Endothelial cell (in vitro differentiated cells): ENCODE measurements around the gene CSRP1. TPM values are rescaled to one million over a fixed set of nuclear protein-coding genes. Genes with fewer than 3 reads are reported as not detected.

Experiments
- DNase-seq: peaks from one replicate; pipeline ENCODE4 v3.0.0; 2021; ENCODE audit warnings: low spot score
- H3K27ac Mint-ChIP-seq: one replicate; pipeline ENCODE4 v1.8.0; 2021; ENCODE audit warnings: mixed read lengths, inconsistent platforms; ENCODE audit not compliant: unreplicated experiment
- H3K27me3 Mint-ChIP-seq: one replicate; pipeline ENCODE4 v1.8.0; 2021; ENCODE audit warnings: mild to moderate bottlenecking, moderate library complexity, mixed read lengths, inconsistent platforms; ENCODE audit not compliant: unreplicated experiment
- H3K36me3 Mint-ChIP-seq: one replicate; pipeline ENCODE4 v1.8.0; 2021; ENCODE audit warnings: mild to moderate bottlenecking, low read depth, mixed read lengths, inconsistent platforms; ENCODE audit not compliant: unreplicated experiment
- H3K4me1 Mint-ChIP-seq: one replicate; pipeline ENCODE4 v1.8.0; 2021; ENCODE audit warnings: mild to moderate bottlenecking, mixed read lengths, inconsistent platforms; ENCODE audit not compliant: unreplicated experiment
- H3K4me3 Mint-ChIP-seq: one replicate; pipeline ENCODE4 v1.8.0; 2021; ENCODE audit warnings: mild to moderate bottlenecking, mixed read lengths, inconsistent platforms; ENCODE audit not compliant: unreplicated experiment
- H3K9me3 Mint-ChIP-seq: one replicate; pipeline ENCODE4 v1.8.0; 2021; ENCODE audit warnings: mixed read lengths, inconsistent platforms; ENCODE audit not compliant: unreplicated experiment
- CTCF ChIP-seq: fragments of 200-600 bp; sonication (generic); IDR thresholded peaks from one replicate; pipeline ENCODE4 v1.5.0; 2021; ENCODE audit warnings: antibody characterized with exemption; ENCODE audit not compliant: unreplicated experiment
- total RNA-seq: library from RNA; stranded (reverse); fragmentation: NEBNext Ultra II Directional; extraction: Animal tissue kit (Norgen Biotek cat#: 25700); gene quantifications from one replicate; pipeline ENCODE4 v1.2.1, GENCODE V29; 2021; ENCODE audit not compliant: unreplicated experiment

Gene CSRP1
- total RNA-seq, 1 donor from 2014 or later = 111 TPM

- Mint-ChIP-seq H3K9me3 (no peaks in the 10 kb centered on the region), H3K4me1 (peaks cover 45% of the 10 kb centered on the region), H3K27ac (no peak overlapping the region), H3K36me3 (peaks cover 27% of the 10 kb centered on the region), H3K4me3 (no peak overlapping the region), H3K27me3 (peaks cover 6% of the 10 kb centered on the region)
- DNase-seq = no peak
- no peak for TF ChIP-seq CTCF
Measured at GRCh38 chr1:201498621-201499020, 8.3 kb downstream of the CSRP1 start.

- no peaks in the 10 kb centered on the region for H3K9me3 Mint-ChIP-seq
- H3K27me3 Mint-ChIP-seq = peaks cover 11% of the 10 kb centered on the region
- peaks cover 33% of the 10 kb centered on the region for H3K36me3 Mint-ChIP-seq
- H3K4me3 Mint-ChIP-seq = no peak overlapping the region
- H3K27ac Mint-ChIP-seq = no peak overlapping the region
- no peak for TF ChIP-seq CTCF
- H3K4me1 Mint-ChIP-seq = peaks cover 40% of the 10 kb centered on the region
- DNase-seq = no peak
Measured at GRCh38 chr1:201497935-201498509, 8.9 kb downstream of the CSRP1 start.

GRCh38 chr1:201496296-201496690, 10.6 kb downstream of the CSRP1 start:
- H3K27me3 Mint-ChIP-seq = peaks cover 11% of the 10 kb centered on the region
- H3K36me3 Mint-ChIP-seq = peaks cover 33% of the 10 kb centered on the region
- no peak overlapping the region for H3K27ac Mint-ChIP-seq
- H3K4me1 Mint-ChIP-seq = peaks cover 40% of the 10 kb centered on the region
- no peaks in the 10 kb centered on the region for H3K9me3 Mint-ChIP-seq
- no peak for TF ChIP-seq CTCF
- H3K4me3 Mint-ChIP-seq = peak overlapping the region; percentile 47
- no peak for DNase-seq

GRCh38 chr1:201495551-201496295, 11.2 kb downstream of the CSRP1 start:
- Mint-ChIP-seq H3K4me3 (no peak overlapping the region), H3K27me3 (peaks cover 11% of the 10 kb centered on the region), H3K27ac (no peak overlapping the region), H3K9me3 (no peaks in the 10 kb centered on the region), H3K36me3 (peaks cover 33% of the 10 kb centered on the region), H3K4me1 (peaks cover 40% of the 10 kb centered on the region)
- DNase-seq = no peak
- no peak for TF ChIP-seq CTCF
